Sigmoid colon (tissue), 4 donors: ENCODE measurements around the gene ARHGEF6.

Experiments
- EP300 ChIP-seq, 4 donors: sonication (generic); formaldehyde crosslinking; IDR thresholded peaks; one replicate each; pipeline ENCODE4 v1.6.1; 2017; ENCODE audit warnings: antibody characterized with exemption in 4 of 4
- POLR2A ChIP-seq, 2 donors: fragments of 450-650 bp; IDR thresholded peaks; one replicate each; pipeline ENCODE4 v1.6.1; 2016; ENCODE audit warnings: antibody characterized with exemption in 2 of 2, mild to moderate bottlenecking in 2 of 2, moderate library complexity in 2 of 2
- POLR2AphosphoS5 ChIP-seq, 4 donors: sonication (generic); formaldehyde crosslinking; IDR thresholded peaks; one replicate each; pipeline ENCODE4 v1.6.1; 2017; ENCODE audit warnings: antibody characterized with exemption in 4 of 4
- TF ChIP-seq, protein P1 (sequence below), 4 experiments: fragments of 450-650 bp in 3 of 4; fragments of 200-600 bp in 1 of 4; IDR thresholded peaks; one replicate each; pipeline ENCODE4 v1.5.1; 2016 to 2019; ENCODE audit warnings: antibody characterized with exemption in 4 of 4, mild to moderate bottlenecking in 3 of 4, moderate library complexity in 2 of 4

DNA sequence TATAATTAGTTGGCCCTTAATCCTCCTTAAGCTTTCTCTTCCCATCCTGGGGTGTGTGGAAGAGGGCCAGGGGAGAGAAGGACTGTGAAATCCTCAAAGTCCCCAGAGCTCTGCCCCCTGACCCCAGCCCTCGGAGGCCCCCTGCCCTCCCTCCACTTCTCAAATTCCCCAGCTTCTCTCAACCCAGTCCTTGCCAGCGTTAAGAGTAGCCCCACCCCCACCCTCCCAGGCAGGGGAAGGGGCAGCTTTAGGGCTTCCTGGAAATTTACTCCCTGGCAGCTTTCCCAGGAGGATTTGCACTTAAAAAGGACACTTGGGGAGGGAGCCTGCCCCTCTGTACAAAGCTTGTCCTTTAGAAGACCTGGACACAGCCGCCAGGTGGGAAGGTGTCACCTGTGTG is 144.6 kb downstream of the ARHGEF6 start:
- TF ChIP-seq POLR2AphosphoS5 (IDR thresholded peaks at IDR 0.05) (no peak), POLR2A (IDR thresholded peaks at IDR 0.05) (no peak), EP300 (IDR thresholded peaks at IDR 0.05) (no peak)
- TF ChIP-seq, protein P1, sequence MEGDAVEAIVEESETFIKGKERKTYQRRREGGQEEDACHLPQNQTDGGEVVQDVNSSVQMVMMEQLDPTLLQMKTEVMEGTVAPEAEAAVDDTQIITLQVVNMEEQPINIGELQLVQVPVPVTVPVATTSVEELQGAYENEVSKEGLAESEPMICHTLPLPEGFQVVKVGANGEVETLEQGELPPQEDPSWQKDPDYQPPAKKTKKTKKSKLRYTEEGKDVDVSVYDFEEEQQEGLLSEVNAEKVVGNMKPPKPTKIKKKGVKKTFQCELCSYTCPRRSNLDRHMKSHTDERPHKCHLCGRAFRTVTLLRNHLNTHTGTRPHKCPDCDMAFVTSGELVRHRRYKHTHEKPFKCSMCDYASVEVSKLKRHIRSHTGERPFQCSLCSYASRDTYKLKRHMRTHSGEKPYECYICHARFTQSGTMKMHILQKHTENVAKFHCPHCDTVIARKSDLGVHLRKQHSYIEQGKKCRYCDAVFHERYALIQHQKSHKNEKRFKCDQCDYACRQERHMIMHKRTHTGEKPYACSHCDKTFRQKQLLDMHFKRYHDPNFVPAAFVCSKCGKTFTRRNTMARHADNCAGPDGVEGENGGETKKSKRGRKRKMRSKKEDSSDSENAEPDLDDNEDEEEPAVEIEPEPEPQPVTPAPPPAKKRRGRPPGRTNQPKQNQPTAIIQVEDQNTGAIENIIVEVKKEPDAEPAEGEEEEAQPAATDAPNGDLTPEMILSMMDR (IDR thresholded peaks at IDR 0.05) = no peak
